ENCODE results near the gene TMEM250. TPM values are rescaled to one million over a fixed set of nuclear protein-coding genes. Genes with fewer than 3 reads are reported as not detected.
"Not testable (repeated sequence)": the region's sequence is repeated elsewhere in the genome, so short reads cannot be mapped to it uniquely, and the experiment has no call there.

The TMEM250 gene
- total and polyA plus RNA-seq, 9 of the 15 experiments (the other 6 are each of a cell fraction or from before 2014, with no cell fraction given), result 0.32 to 44.6 (median 12.2) TPM

- no peak for FAIRE-seq
- H3K4me2 ChIP-seq (ENCODE audit: insufficient read depth, low read length), result no peak overlapping the region
- TF ChIP-seq ZNF780A (CRISPR knock-in tag; IDR thresholded peaks at IDR 0.05), result no peak
- TF ChIP-seq HSF4 (CRISPR knock-in tag; IDR thresholded peaks at IDR 0.05; ENCODE audit: borderline replicate concordance), result no peak
- 0 out of 2 replicates have a peak, but pooled peaks have one; percentile 23 for TF ChIP-seq EGR1 (conservative IDR thresholded peaks at IDR 0.05)
- peak; percentile 78 for TF ChIP-seq NFIC (IDR thresholded peaks at IDR 0.05)
- H3K4me1 ChIP-seq (replicated peaks in 1 of 2; ENCODE audit: control insufficient read depth in 2 of 2, insufficient read depth in 2 of 2, low read length in 2 of 2), result peaks cover 41 to 86% of the 10 kb centered on the region in 2 experiments
- CTCF ChIA-PET (ENCODE audit: low intra/inter-chr PET ratio), result no interaction called here
- no peak overlapping the region for H2AFZ ChIP-seq (ENCODE audit: low read depth, low read length)
- no peak for DNase-seq (ENCODE audit: extremely low read depth in 1 of 4, low spot score in 3 of 4)
- H4K20me1 ChIP-seq (replicated peaks; ENCODE audit: control insufficient read depth, insufficient read depth, low read length), result no peaks in the 10 kb centered on the region
- POLR2A ChIA-PET, result interaction anchor here (0.6 to 1.1 kb wide), 3 partner anchors 8 to 575 kb away, joined by 3 to 4 read pairs (median 3); no protein-coding TSS in a partner anchor
- H3K9me1 ChIP-seq (ENCODE audit: control insufficient read depth, insufficient read depth, low read length), result no peaks in the 10 kb centered on the region
- 63% methylated on average over 27 of the region's 34 CpGs for WGBS (ENCODE audit: insufficient coverage, low coverage, missing lambda C conversion rate)
- H3K27ac ChIP-seq (ENCODE audit: extremely low read depth, low read depth, low read length), result no peak overlapping the region
- no peaks in the 10 kb centered on the region; the same call in 2 of the 3 replicates for H3K79me2 ChIP-seq (ENCODE audit: control insufficient read depth, insufficient read depth, low read length)
- in situ Hi-C loops (cut with MboI) (no loop called here), intact Hi-C loops (cut with micrococcal nuclease) (no loop called here)
- H3K27me3 ChIP-seq (ENCODE audit: control insufficient read depth in 2 of 2, insufficient read depth in 2 of 2, low read length in 2 of 2), result no peaks in the 10 kb centered on the region
- no peak overlapping the region for H3K4me3 ChIP-seq
- H3K9me3 ChIP-seq (replicated peaks; ENCODE audit: control insufficient read depth, insufficient read depth, low read depth, low read length), result no peaks in the 10 kb centered on the region
- BruUV-seq (replicated peaks), result no TSS peak
- no peaks in the 10 kb centered on the region for H3K36me3 ChIP-seq (ENCODE audit: control insufficient read depth, insufficient read depth, low read length)
- H3K9ac ChIP-seq (ENCODE audit: insufficient read depth in 1 of 2, low read depth in 2 of 2, low read length in 2 of 2), result peak overlapping the region in 1 of 2 experiments; percentile 79; a peak in 1 of 4 replicates
- ATAC-seq, result no peak
These were observed 14.8 kb downstream of the TMEM250 start for GRCh38 chr9:136103651-136104487.

- CTCF ChIA-PET (ENCODE audit: low intra/inter-chr PET ratio); H3K27me3 ChIP-seq (ENCODE audit: control insufficient read depth in 2 of 2, insufficient read depth in 2 of 2, low read length in 2 of 2); ATAC-seq; H3K4me2 ChIP-seq (ENCODE audit: insufficient read depth, low read length); H4K20me1 ChIP-seq (replicated peaks; ENCODE audit: control insufficient read depth, insufficient read depth, low read length); BruUV-seq (replicated peaks); intact Hi-C loops (cut with micrococcal nuclease); H3K79me2 ChIP-seq (ENCODE audit: control insufficient read depth, insufficient read depth, low read length); H3K27ac ChIP-seq (ENCODE audit: extremely low read depth, low read depth, low read length); H2AFZ ChIP-seq (ENCODE audit: low read depth, low read length); in situ Hi-C loops (cut with MboI); H3K4me3 ChIP-seq; DNase-seq (ENCODE audit: extremely low read depth in 1 of 4, low spot score in 3 of 4); FAIRE-seq; H3K9me1 ChIP-seq (ENCODE audit: control insufficient read depth, insufficient read depth, low read length); H3K9me3 ChIP-seq (replicated peaks; ENCODE audit: control insufficient read depth, insufficient read depth, low read depth, low read length); H3K36me3 ChIP-seq (ENCODE audit: control insufficient read depth, insufficient read depth, low read length): not testable (repeated sequence)
- Histone ChIP-seq H3K4me1 (replicated peaks in 1 of 2; ENCODE audit: control insufficient read depth in 2 of 2, insufficient read depth in 2 of 2, low read length in 2 of 2) (peaks cover 19 to 70% of the 10 kb centered on the region in 2 experiments), H3K9ac (ENCODE audit: insufficient read depth in 1 of 2, low read depth in 2 of 2, low read length in 2 of 2) (peak overlapping the region in 1 of 2 experiments; percentile 76; a peak in 2 of 4 replicates)
- POLR2A ChIA-PET, result interaction anchor here (0.6 to 1.4 kb wide), 3 partner anchors 10 to 116 kb away, joined by 3 to 5 read pairs (median 4); no protein-coding TSS in a partner anchor
- 0 out of 2 replicates have a peak, but pooled peaks have one; percentile 33 for TF ChIP-seq CBX1 (IDR thresholded peaks at IDR 0.05; ENCODE audit: low read depth)
- TF ChIP-seq PTBP1 (IDR thresholded peaks at IDR 0.05; ENCODE audit: low read depth, low read length), result 0 out of 2 replicates have a peak, but pooled peaks have one; percentile 74
- WGBS (ENCODE audit: insufficient coverage, low coverage, missing lambda C conversion rate), result 70% methylated on average over 6 of the region's 27 CpGs
These were observed 17.0 kb downstream of the TMEM250 start for GRCh38 chr9:136101615-136102074.
